Measurements from ENCODE around the gene KCNAB1. TPM values are rescaled to one million over a fixed set of nuclear protein-coding genes. Genes with fewer than 3 reads are reported as not detected.

The KCNAB1 gene
- total RNA-seq, 2 donors from 2014 or later = 0.26 TPM; not detected in 1

GRCh38 chr3:156311930-156312329 lies 191.6 kb downstream of the KCNAB1 start:
- Mint-ChIP-seq H3K36me3 (ENCODE audit: low read depth) (peaks cover 5% of the 10 kb centered on the region), H3K27me3 (peaks cover 54% of the 10 kb centered on the region), H3K4me3 (no peak overlapping the region), H3K27ac (no peak overlapping the region), H3K4me1 (no peaks in the 10 kb centered on the region)
- ATAC-seq (no peak), DNase-seq (no peak)
- no peaks in the 10 kb centered on the region for H3K9me3 ChIP-seq (ENCODE audit: control insufficient read depth, low read length, poor library complexity, severe bottlenecking)

GRCh38 chr3:156316076-156316475 lies 195.7 kb downstream of the KCNAB1 start:
- no peak for DNase-seq
- H3K4me3 Mint-ChIP-seq = no peak overlapping the region
- no peaks in the 10 kb centered on the region for H3K36me3 Mint-ChIP-seq (ENCODE audit: low read depth)
- H3K27me3 Mint-ChIP-seq = peaks cover 46% of the 10 kb centered on the region
- no peaks in the 10 kb centered on the region for H3K4me1 Mint-ChIP-seq
- ATAC-seq = no peak
- H3K9me3 ChIP-seq (ENCODE audit: control insufficient read depth, low read length, poor library complexity, severe bottlenecking) = no peaks in the 10 kb centered on the region
- H3K27ac Mint-ChIP-seq = no peak overlapping the region

GRCh38 chr3:156317462-156318074 lies 197.2 kb downstream of the KCNAB1 start:
- Mint-ChIP-seq H3K27ac (no peak overlapping the region), H3K36me3 (ENCODE audit: low read depth) (no peaks in the 10 kb centered on the region), H3K27me3 (peaks cover 35% of the 10 kb centered on the region), H3K4me1 (no peaks in the 10 kb centered on the region), H3K4me3 (no peak overlapping the region)
- ATAC-seq (no peak), DNase-seq (no peak)
- no peaks in the 10 kb centered on the region for H3K9me3 ChIP-seq (ENCODE audit: control insufficient read depth, low read length, poor library complexity, severe bottlenecking)

- no peaks in the 10 kb centered on the region for H3K36me3 Mint-ChIP-seq (ENCODE audit: low read depth)
- DNase-seq = no peak
- peaks cover 6% of the 10 kb centered on the region for H3K27me3 Mint-ChIP-seq
- ATAC-seq = no peak
- no peak overlapping the region for H3K4me3 Mint-ChIP-seq
- no peaks in the 10 kb centered on the region for H3K4me1 Mint-ChIP-seq
- no peaks in the 10 kb centered on the region for H3K9me3 ChIP-seq (ENCODE audit: control insufficient read depth, low read length, poor library complexity, severe bottlenecking)
- H3K27ac Mint-ChIP-seq = no peak overlapping the region
Observed at GRCh38 chr3:156321945-156322344, 201.6 kb downstream of the KCNAB1 start.

- Mint-ChIP-seq H3K27me3 (peaks cover 18% of the 10 kb centered on the region), H3K27ac (no peak overlapping the region), H3K4me3 (no peak overlapping the region), H3K4me1 (no peaks in the 10 kb centered on the region), H3K36me3 (ENCODE audit: low read depth) (peaks cover 2% of the 10 kb centered on the region)
- DNase-seq (no peak), ATAC-seq (no peak)
- no peaks in the 10 kb centered on the region for H3K9me3 ChIP-seq (ENCODE audit: control insufficient read depth, low read length, poor library complexity, severe bottlenecking)
Observed at GRCh38 chr3:156323466-156323865, 203.1 kb downstream of the KCNAB1 start.

- Mint-ChIP-seq H3K27me3 (peaks cover 31% of the 10 kb centered on the region), H3K27ac (no peak overlapping the region), H3K4me1 (no peaks in the 10 kb centered on the region), H3K4me3 (no peak overlapping the region), H3K36me3 (ENCODE audit: low read depth) (peaks cover 2% of the 10 kb centered on the region)
- H3K9me3 ChIP-seq (ENCODE audit: control insufficient read depth, low read length, poor library complexity, severe bottlenecking) = no peaks in the 10 kb centered on the region
- ATAC-seq = no peak
- DNase-seq = no peak
Observed at GRCh38 chr3:156330415-156330814, 210.0 kb downstream of the KCNAB1 start.

- H3K4me3 Mint-ChIP-seq = no peak overlapping the region
- peaks cover 46% of the 10 kb centered on the region for H3K27me3 Mint-ChIP-seq
- no peak for DNase-seq
- H3K4me1 Mint-ChIP-seq = no peaks in the 10 kb centered on the region
- H3K36me3 Mint-ChIP-seq (ENCODE audit: low read depth) = peaks cover 2% of the 10 kb centered on the region
- H3K27ac Mint-ChIP-seq = no peak overlapping the region
- H3K9me3 ChIP-seq (ENCODE audit: control insufficient read depth, low read length, poor library complexity, severe bottlenecking) = no peaks in the 10 kb centered on the region
- ATAC-seq = no peak
Observed at GRCh38 chr3:156332304-156332703, 211.9 kb downstream of the KCNAB1 start.

GRCh38 chr3:156334841-156335545 lies 214.6 kb downstream of the KCNAB1 start:
- peaks cover 2% of the 10 kb centered on the region for H3K36me3 Mint-ChIP-seq (ENCODE audit: low read depth)
- peaks cover 45% of the 10 kb centered on the region for H3K27me3 Mint-ChIP-seq
- no peak overlapping the region for H3K4me3 Mint-ChIP-seq
- ATAC-seq (no peak), DNase-seq (no peak)
- no peaks in the 10 kb centered on the region for H3K9me3 ChIP-seq (ENCODE audit: control insufficient read depth, low read length, poor library complexity, severe bottlenecking)
- H3K27ac Mint-ChIP-seq = no peak overlapping the region
- H3K4me1 Mint-ChIP-seq = no peaks in the 10 kb centered on the region

- peaks cover 2% of the 10 kb centered on the region for H3K36me3 Mint-ChIP-seq (ENCODE audit: low read depth)
- no peak overlapping the region for H3K4me3 Mint-ChIP-seq
- DNase-seq (no peak), ATAC-seq (no peak)
- H3K9me3 ChIP-seq (ENCODE audit: control insufficient read depth, low read length, poor library complexity, severe bottlenecking) = no peaks in the 10 kb centered on the region
- no peaks in the 10 kb centered on the region for H3K4me1 Mint-ChIP-seq
- H3K27me3 Mint-ChIP-seq = peaks cover 52% of the 10 kb centered on the region
- no peak overlapping the region for H3K27ac Mint-ChIP-seq
Observed at GRCh38 chr3:156339491-156339890, 219.1 kb downstream of the KCNAB1 start.

- Mint-ChIP-seq H3K4me3 (no peak overlapping the region), H3K36me3 (ENCODE audit: low read depth) (peaks cover 2% of the 10 kb centered on the region)
Observed at GRCh38 chr3:156341332-156341731, 221.0 kb downstream of the KCNAB1 start.

GRCh38 chr3:156341831-156342416 lies 221.5 kb downstream of the KCNAB1 start:
- no peaks in the 10 kb centered on the region for H3K9me3 ChIP-seq (ENCODE audit: control insufficient read depth, low read length, poor library complexity, severe bottlenecking)
- no peaks in the 10 kb centered on the region for H3K4me1 Mint-ChIP-seq
- ATAC-seq = no peak
- H3K36me3 Mint-ChIP-seq (ENCODE audit: low read depth) = peaks cover 2% of the 10 kb centered on the region
- H3K27me3 Mint-ChIP-seq = peaks cover 40% of the 10 kb centered on the region
- no peak for DNase-seq
- no peak overlapping the region for H3K27ac Mint-ChIP-seq
- H3K4me3 Mint-ChIP-seq = no peak overlapping the region

More at GRCh38 chr3:156341332-156341731, 221.0 kb downstream of the KCNAB1 start:
- H3K27ac Mint-ChIP-seq = no peak overlapping the region
- peaks cover 45% of the 10 kb centered on the region for H3K27me3 Mint-ChIP-seq
- no peak for ATAC-seq
- H3K9me3 ChIP-seq (ENCODE audit: control insufficient read depth, low read length, poor library complexity, severe bottlenecking) = no peaks in the 10 kb centered on the region
- no peaks in the 10 kb centered on the region for H3K4me1 Mint-ChIP-seq
- DNase-seq = no peak

GRCh38 chr3:156344215-156344614 lies 223.8 kb downstream of the KCNAB1 start:
- no peak for DNase-seq
- Mint-ChIP-seq H3K4me3 (no peak overlapping the region), H3K27ac (no peak overlapping the region), H3K4me1 (no peaks in the 10 kb centered on the region), H3K36me3 (ENCODE audit: low read depth) (peaks cover 2% of the 10 kb centered on the region), H3K27me3 (peaks cover 25% of the 10 kb centered on the region)
- H3K9me3 ChIP-seq (ENCODE audit: control insufficient read depth, low read length, poor library complexity, severe bottlenecking) = no peaks in the 10 kb centered on the region
- ATAC-seq = no peak

GRCh38 chr3:156349111-156349510 lies 228.7 kb downstream of the KCNAB1 start:
- Mint-ChIP-seq H3K4me1 (peaks cover 6% of the 10 kb centered on the region), H3K27me3 (peaks cover 20% of the 10 kb centered on the region), H3K27ac (no peak overlapping the region), H3K4me3 (no peak overlapping the region), H3K36me3 (ENCODE audit: low read depth) (no peaks in the 10 kb centered on the region)
- no peaks in the 10 kb centered on the region for H3K9me3 ChIP-seq (ENCODE audit: control insufficient read depth, low read length, poor library complexity, severe bottlenecking)
- DNase-seq (no peak), ATAC-seq (no peak)
